Mammary epithelial cell (primary cell): ENCODE measurements around the gene TEX51.

Experiments used
- CTCF ChIP-seq, 2 donors: IDR thresholded peaks in 1 of 2; conservative IDR thresholded peaks in 1 of 2; 2 replicates each; pipeline ENCODE4 v1.5.1; 2011 to 2012; ENCODE audit warnings: inconsistent platforms in 2 of 2, low read length in 2 of 2, mild to moderate bottlenecking in 2 of 2, control low read depth in 1 of 2, low read depth in 1 of 2; ENCODE audit not compliant: insufficient read depth in 1 of 2; ENCODE audit errors: extremely low read depth in 1 of 2
- EZH2 ChIP-seq: IDR thresholded peaks from 2 replicates; pipeline ENCODE4 v1.6.1; 2012; ENCODE audit warnings: low read length, inconsistent platforms, borderline replicate concordance

GRCh38 chr2:126881591-126881990, 17.1 kb upstream of the TEX51 start:
- TF ChIP-seq CTCF (conservative IDR thresholded peaks at IDR 0.05 in 1 of 2, IDR thresholded peaks at IDR 0.05 in 1 of 2; ENCODE audit: extremely low read depth in 1 of 2, insufficient read depth in 1 of 2, low read depth in 1 of 2, low read length in 2 of 2) (no peak), EZH2 (no peak)
